Activated T-helper 2 cell treated with anti-CD3 and anti-CD28 coated beads, Interferon-gamma antibody, Interleukin-2, Interleukin-4, amounts not matched to agents 10 μg/mL and 5 μg/mL and 100 μg/mL, durations not matched to agents 14 hours and 24 hours and 36 hours (primary cell): ENCODE data around the gene PANX3. TPM values are rescaled to one million over a fixed set of nuclear protein-coding genes. Genes with fewer than 3 reads are reported as not detected.

Experiments
- DNase-seq: peaks from one replicate; pipeline ENCODE4 v3.0.0; 2021; ENCODE audit warnings: low spot score
- H3K27ac Mint-ChIP-seq: one replicate; pipeline ENCODE4 v1.8.0; 2021; ENCODE audit warnings: mixed read lengths
- H3K27me3 Mint-ChIP-seq: one replicate; pipeline ENCODE4 v1.8.0; 2021; ENCODE audit warnings: low read depth, mixed read lengths
- H3K36me3 Mint-ChIP-seq: one replicate; pipeline ENCODE4 v1.8.0; 2021; ENCODE audit warnings: low read depth, mixed read lengths
- H3K4me1 Mint-ChIP-seq: one replicate; pipeline ENCODE4 v1.8.0; 2021; ENCODE audit warnings: low read depth, mixed read lengths
- H3K4me3 Mint-ChIP-seq: one replicate; pipeline ENCODE4 v1.8.0; 2021; ENCODE audit warnings: low read depth, mild to moderate bottlenecking, moderate library complexity, mixed read lengths
- H3K9me3 Mint-ChIP-seq: one replicate; pipeline ENCODE4 v1.8.0; 2021; ENCODE audit warnings: mixed read lengths
- intact Hi-C: fragments of 100-400 bp; cut with micrococcal nuclease; formaldehyde crosslinking; loops from one replicate; pipeline ENCODE4 v1.15.1; 2023
- total RNA-seq: library from RNA; stranded (reverse); gene quantifications from 2 replicates; pipeline ENCODE4 v1.2.3, GENCODE V29; 2022

PANX3 gene, protein sequence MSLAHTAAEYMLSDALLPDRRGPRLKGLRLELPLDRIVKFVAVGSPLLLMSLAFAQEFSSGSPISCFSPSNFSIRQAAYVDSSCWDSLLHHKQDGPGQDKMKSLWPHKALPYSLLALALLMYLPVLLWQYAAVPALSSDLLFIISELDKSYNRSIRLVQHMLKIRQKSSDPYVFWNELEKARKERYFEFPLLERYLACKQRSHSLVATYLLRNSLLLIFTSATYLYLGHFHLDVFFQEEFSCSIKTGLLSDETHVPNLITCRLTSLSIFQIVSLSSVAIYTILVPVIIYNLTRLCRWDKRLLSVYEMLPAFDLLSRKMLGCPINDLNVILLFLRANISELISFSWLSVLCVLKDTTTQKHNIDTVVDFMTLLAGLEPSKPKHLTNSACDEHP
- total RNA-seq: not detected in 2 replicates

DNA sequence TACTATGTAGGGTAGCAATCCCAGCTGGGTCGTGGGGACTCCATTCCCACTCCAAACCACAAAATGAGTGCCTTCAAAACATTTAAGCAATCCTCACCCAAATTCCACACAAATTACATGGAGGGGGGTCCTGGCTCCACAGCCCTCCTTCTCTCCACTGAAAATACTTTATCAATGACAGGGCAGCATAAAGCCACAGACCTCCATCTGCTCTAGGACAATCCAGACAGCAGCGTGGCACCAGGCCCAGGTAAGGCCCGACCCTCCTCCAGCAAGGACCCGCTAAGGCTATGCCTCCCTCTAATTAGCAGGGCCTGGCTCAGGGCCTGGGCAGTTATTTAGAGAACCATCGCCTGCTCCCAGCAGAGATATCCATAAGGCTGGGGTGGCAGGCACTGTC, at the start of gene PANX3:
Gene PANX3, plus strand, starts transcription at position 365 of the 400 bp plus-strand sequence. CDS start 129 bp downstream, outside the sequence.
- no peak within 1 kb of the TSS for H3K27ac Mint-ChIP-seq
- no peaks in the 10 kb centered on the region for H3K36me3 Mint-ChIP-seq
- no peak within 1 kb of the TSS for H3K4me3 Mint-ChIP-seq
- intact Hi-C loops: no loop called here
- H3K9me3 Mint-ChIP-seq: no peaks in the 10 kb centered on the region
- peaks cover 5% of the 10 kb centered on the region for H3K27me3 Mint-ChIP-seq
- peaks cover 7% of the 10 kb centered on the region for H3K4me1 Mint-ChIP-seq
- DNase-seq: no peak

DNA sequence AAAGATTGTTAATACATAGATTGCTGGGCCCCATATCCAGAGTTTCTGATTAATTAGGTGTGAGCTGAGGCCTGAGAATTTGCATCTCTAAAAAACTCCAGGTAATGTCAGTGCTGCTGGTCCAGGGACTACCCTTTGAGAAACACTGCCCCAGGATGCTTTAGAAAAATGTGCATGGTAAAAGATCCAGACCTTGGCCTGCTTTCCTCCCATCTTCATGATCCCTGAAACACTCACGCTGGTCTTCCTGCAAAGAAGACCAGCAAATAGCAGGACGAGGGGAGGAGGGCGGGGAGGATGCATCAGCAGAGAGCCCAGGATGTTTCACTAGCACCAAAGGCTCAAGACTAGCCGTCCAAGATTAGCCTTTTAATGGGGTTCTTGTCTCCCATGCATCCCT, 41.5 kb upstream of the PANX3 start, which contains the start of gene OR8A1:
Gene OR8A1, plus strand, starts transcription at position 301 of the 400 bp plus-strand sequence. CDS start 123 bp downstream, outside the sequence.
- H3K9me3 Mint-ChIP-seq: no peaks in the 10 kb centered on the region
- H3K4me3 Mint-ChIP-seq: no peak within 1 kb of the TSS
- no peaks in the 10 kb centered on the region for H3K4me1 Mint-ChIP-seq
- peaks cover 9% of the 10 kb centered on the region for H3K27me3 Mint-ChIP-seq
- intact Hi-C loops: no loop called here
- H3K27ac Mint-ChIP-seq: no peak within 1 kb of the TSS
- H3K36me3 Mint-ChIP-seq: no peaks in the 10 kb centered on the region
- no peak for DNase-seq

GRCh38 chr11:124570160-124570559, 41.1 kb upstream of the PANX3 start:
- intact Hi-C loops: no loop called here
- Mint-ChIP-seq H3K27me3 (peaks cover 9% of the 10 kb centered on the region), H3K4me3 (no peak overlapping the region), H3K36me3 (no peaks in the 10 kb centered on the region), H3K9me3 (no peaks in the 10 kb centered on the region), H3K4me1 (no peaks in the 10 kb centered on the region), H3K27ac (no peak overlapping the region)
- no peak for DNase-seq

GRCh38 chr11:124577716-124578427, 33.4 kb upstream of the PANX3 start:
- no peak for DNase-seq
- Mint-ChIP-seq H3K36me3 (no peaks in the 10 kb centered on the region), H3K4me1 (no peaks in the 10 kb centered on the region), H3K4me3 (no peak overlapping the region), H3K27me3 (peaks cover 6% of the 10 kb centered on the region), H3K9me3 (no peaks in the 10 kb centered on the region), H3K27ac (no peak overlapping the region)
- intact Hi-C loops: no loop called here

DNA sequence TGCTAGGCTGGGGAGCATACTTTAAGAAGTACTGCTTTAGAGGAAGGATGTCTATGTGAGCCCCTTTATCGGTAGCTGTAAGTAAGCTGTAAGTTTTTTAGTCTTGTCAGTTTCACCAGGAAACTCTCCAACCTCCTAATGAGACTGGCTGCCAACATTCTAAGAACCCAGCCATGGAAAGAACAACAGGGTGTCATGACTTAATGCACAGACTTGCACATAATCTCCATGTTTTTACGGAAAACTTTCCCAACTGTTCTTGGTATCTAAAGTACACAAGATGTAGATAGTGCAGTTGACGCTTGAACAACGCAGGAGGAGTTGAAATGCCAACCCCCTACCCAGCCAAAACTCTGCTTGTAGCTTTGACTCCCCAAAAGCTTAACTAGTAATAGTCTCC, 32.5 kb upstream of the PANX3 start:
- Mint-ChIP-seq H3K9me3 (no peaks in the 10 kb centered on the region), H3K27me3 (peaks cover 6% of the 10 kb centered on the region), H3K4me1 (no peaks in the 10 kb centered on the region), H3K36me3 (no peaks in the 10 kb centered on the region), H3K27ac (no peak overlapping the region), H3K4me3 (no peak overlapping the region)
- intact Hi-C loops: no loop called here
- DNase-seq: no peak

- DNase-seq: no peak
- no peak overlapping the region for H3K27ac Mint-ChIP-seq
- H3K36me3 Mint-ChIP-seq: no peaks in the 10 kb centered on the region
- H3K4me1 Mint-ChIP-seq: no peaks in the 10 kb centered on the region
- peaks cover 8% of the 10 kb centered on the region for H3K27me3 Mint-ChIP-seq
- intact Hi-C loops: no loop called here
- no peak overlapping the region for H3K4me3 Mint-ChIP-seq
- no peaks in the 10 kb centered on the region for H3K9me3 Mint-ChIP-seq
These were observed 29.4 kb upstream of the PANX3 start for GRCh38 chr11:124581817-124582216.

GRCh38 chr11:124582565-124582964, 28.7 kb upstream of the PANX3 start:
- Mint-ChIP-seq H3K9me3 (no peaks in the 10 kb centered on the region), H3K4me3 (no peak overlapping the region), H3K27me3 (peaks cover 14% of the 10 kb centered on the region), H3K4me1 (no peaks in the 10 kb centered on the region), H3K27ac (no peak overlapping the region), H3K36me3 (no peaks in the 10 kb centered on the region)
- DNase-seq: no peak
- intact Hi-C loops: no loop called here

DNA sequence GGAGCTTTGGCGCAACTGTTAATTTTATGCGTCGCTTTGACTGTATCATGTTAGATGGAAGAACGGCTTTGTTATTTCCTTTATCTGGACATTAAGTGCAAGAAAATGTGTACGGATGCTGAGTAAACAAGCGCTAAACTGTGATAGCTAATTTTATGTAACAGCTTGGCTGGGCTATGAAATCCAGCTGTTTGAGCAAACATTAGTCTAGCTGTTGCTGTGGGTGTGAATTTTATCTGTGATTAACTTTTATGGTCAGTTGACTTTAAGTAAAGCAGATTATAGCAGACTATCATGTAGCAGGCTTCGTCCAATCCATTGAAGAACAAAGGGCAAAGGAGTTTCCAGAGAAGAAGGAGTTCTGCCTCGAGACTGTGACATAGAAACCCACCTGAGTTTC, 27.4 kb upstream of the PANX3 start:
- peaks cover 17% of the 10 kb centered on the region for H3K27me3 Mint-ChIP-seq
- no peak for DNase-seq
- H3K4me3 Mint-ChIP-seq: no peak overlapping the region
- H3K9me3 Mint-ChIP-seq: no peaks in the 10 kb centered on the region
- no peak overlapping the region for H3K27ac Mint-ChIP-seq
- H3K36me3 Mint-ChIP-seq: no peaks in the 10 kb centered on the region
- H3K4me1 Mint-ChIP-seq: no peaks in the 10 kb centered on the region
- intact Hi-C loops: no loop called here

DNA sequence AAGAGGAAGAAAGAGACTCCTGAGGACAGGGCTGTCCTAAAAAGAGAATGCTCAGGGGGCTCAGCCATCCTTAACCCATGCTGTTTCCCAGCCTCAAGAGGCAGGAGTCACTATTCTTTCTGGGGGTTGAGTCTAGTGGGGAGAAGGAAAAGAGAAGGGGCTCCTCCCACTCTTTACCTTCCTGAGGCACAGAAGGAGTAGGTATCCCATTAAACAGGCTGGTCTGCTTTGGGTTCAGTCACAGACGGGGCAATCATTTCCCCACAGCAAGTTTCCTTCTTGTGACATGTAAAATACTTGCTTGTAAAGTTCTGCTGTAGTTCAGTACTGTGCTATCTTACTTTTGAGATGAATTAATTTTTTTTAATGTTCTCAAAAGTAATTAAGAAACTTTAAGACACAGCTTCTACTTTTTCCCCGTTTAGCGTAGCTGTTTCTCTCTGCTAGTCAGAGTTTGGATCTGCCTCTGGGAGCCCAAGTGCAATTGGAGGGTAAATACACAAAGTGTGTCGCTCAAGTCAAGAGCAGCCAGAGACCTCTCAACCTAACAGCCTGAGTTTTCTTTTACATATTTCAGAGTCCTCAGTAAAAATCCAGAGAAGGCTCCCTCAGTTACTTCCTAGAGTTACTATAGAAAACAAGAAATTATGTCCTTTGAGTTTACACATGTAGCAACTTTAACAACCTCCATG, 26.4 kb upstream of the PANX3 start:
- Mint-ChIP-seq H3K27ac (no peak overlapping the region), H3K9me3 (no peaks in the 10 kb centered on the region), H3K4me3 (no peak overlapping the region), H3K36me3 (no peaks in the 10 kb centered on the region), H3K27me3 (peaks cover 17% of the 10 kb centered on the region), H3K4me1 (no peaks in the 10 kb centered on the region)
- intact Hi-C loops: no loop called here
- DNase-seq: no peak

GRCh38 chr11:124586238-124586860, 24.9 kb upstream of the PANX3 start:
- Mint-ChIP-seq H3K36me3 (no peaks in the 10 kb centered on the region), H3K4me1 (no peaks in the 10 kb centered on the region), H3K4me3 (no peak overlapping the region), H3K9me3 (no peaks in the 10 kb centered on the region), H3K27me3 (peaks cover 14% of the 10 kb centered on the region), H3K27ac (no peak overlapping the region)
- DNase-seq: no peak
- intact Hi-C loops: loop anchor here (1.0 kb wide), 3 partner anchors 170 to 515 kb away; no protein-coding TSS in a partner anchor

DNA sequence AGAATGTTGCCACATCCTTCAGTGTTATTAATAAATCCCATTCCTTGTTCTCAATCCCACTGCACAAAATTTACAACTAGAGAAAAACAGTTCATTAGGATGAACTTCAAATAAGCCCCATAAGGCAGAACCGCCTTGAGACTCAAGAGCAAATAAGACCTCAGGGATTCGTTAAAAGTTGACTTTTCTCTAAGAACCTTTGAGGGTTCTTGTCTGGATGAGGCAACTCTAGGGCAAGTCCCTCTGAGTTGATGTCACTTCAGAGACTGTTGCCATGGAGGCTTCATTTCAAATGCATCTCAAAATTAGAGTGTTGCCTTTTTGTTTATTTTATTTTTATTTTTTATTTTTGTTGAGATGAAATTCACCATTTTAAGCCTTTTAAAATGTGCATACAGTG, 19.8 kb upstream of the PANX3 start:
- H3K4me3 Mint-ChIP-seq: no peak overlapping the region
- H3K4me1 Mint-ChIP-seq: no peaks in the 10 kb centered on the region
- H3K27ac Mint-ChIP-seq: no peak overlapping the region
- DNase-seq: no peak
- peaks cover 15% of the 10 kb centered on the region for H3K27me3 Mint-ChIP-seq
- no peaks in the 10 kb centered on the region for H3K36me3 Mint-ChIP-seq
- H3K9me3 Mint-ChIP-seq: no peaks in the 10 kb centered on the region
- intact Hi-C loops: no loop called here

DNA sequence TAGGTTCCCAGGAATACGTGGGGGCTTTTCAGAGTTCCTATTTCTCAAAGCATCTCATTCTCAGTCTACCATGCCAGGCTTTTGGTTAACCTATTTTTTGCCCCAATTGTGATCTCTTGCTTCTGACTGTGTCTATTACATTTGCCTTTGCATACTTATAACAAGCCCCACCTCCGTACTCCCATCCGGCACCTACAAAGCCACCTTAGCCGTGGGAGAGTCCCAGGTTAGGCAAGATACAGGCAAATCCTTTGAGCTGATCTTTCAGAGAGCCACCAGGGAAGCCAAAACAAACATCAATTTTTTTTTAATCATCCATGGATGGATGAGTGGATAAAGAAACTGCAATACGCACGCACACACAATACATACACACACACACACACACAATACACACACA, 18.6 kb upstream of the PANX3 start:
- Mint-ChIP-seq H3K4me1 (no peaks in the 10 kb centered on the region), H3K27ac (no peak overlapping the region), H3K36me3 (no peaks in the 10 kb centered on the region), H3K4me3 (no peak overlapping the region), H3K27me3 (peaks cover 17% of the 10 kb centered on the region), H3K9me3 (no peaks in the 10 kb centered on the region)
- DNase-seq: no peak
- intact Hi-C loops: no loop called here
